ENCODE data around the gene THSD4.
"Not testable (repeated sequence)": the region's sequence is repeated elsewhere in the genome, so short reads cannot be mapped to it uniquely, and the experiment has no call there.

The THSD4 gene

DNA sequence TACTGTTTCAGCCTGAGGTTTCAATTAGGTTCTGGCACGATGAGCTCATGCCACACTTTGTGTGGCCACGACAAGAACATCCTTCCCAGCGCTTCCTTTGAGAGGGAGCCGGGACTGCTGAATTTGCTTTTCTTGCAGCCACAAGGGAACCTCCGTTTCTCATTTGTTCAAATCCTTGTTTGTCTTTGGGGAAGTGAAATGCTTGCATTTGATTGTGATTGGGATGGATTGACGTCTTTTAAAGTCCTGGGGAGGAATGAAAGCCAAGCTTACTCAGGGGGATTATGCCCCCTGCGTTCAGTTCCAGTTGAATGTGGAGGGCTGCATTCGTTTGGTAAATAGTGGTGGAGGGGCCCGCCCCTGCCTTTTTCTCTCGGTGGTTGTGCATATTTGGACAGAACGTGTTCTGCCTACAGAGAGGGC, 277.6 kb downstream of the THSD4 start:
- TF ChIP-seq, protein P1, sequence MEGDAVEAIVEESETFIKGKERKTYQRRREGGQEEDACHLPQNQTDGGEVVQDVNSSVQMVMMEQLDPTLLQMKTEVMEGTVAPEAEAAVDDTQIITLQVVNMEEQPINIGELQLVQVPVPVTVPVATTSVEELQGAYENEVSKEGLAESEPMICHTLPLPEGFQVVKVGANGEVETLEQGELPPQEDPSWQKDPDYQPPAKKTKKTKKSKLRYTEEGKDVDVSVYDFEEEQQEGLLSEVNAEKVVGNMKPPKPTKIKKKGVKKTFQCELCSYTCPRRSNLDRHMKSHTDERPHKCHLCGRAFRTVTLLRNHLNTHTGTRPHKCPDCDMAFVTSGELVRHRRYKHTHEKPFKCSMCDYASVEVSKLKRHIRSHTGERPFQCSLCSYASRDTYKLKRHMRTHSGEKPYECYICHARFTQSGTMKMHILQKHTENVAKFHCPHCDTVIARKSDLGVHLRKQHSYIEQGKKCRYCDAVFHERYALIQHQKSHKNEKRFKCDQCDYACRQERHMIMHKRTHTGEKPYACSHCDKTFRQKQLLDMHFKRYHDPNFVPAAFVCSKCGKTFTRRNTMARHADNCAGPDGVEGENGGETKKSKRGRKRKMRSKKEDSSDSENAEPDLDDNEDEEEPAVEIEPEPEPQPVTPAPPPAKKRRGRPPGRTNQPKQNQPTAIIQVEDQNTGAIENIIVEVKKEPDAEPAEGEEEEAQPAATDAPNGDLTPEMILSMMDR (IDR thresholded peaks at IDR 0.05; ENCODE audit: control insufficient read depth, extremely low read depth, insufficient read depth) = no peak
- H3K4me3 ChIP-seq (ENCODE audit: low read depth, low read length) = no peak overlapping the region
- no peak for DNase-seq (ENCODE audit: low read depth)

DNA sequence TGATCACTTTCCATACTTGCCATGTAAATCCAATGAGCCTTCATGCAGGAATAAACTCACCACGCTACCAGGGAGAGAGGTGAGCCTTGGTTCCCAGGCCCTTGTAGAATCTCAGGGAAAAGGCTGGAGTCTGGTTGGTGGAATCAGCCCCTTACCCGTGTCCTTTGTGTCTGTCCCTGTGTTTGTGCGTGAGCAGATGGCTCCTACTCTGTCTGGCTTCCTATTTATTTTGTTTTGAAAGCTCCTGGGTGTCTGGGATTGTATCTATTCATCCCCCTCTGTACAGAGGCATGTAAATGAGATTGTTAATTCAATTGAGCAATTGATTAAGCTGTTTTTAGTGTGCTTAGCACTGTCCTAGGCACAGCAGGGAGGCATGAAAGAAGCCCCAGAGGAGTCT, 278.1 kb downstream of the THSD4 start:
- no peak for DNase-seq (ENCODE audit: low read depth)
- TF ChIP-seq, protein P1 (IDR thresholded peaks at IDR 0.05; ENCODE audit: control insufficient read depth, extremely low read depth, insufficient read depth) = no peak
- no peak overlapping the region for H3K4me3 ChIP-seq (ENCODE audit: low read depth, low read length)

DNA sequence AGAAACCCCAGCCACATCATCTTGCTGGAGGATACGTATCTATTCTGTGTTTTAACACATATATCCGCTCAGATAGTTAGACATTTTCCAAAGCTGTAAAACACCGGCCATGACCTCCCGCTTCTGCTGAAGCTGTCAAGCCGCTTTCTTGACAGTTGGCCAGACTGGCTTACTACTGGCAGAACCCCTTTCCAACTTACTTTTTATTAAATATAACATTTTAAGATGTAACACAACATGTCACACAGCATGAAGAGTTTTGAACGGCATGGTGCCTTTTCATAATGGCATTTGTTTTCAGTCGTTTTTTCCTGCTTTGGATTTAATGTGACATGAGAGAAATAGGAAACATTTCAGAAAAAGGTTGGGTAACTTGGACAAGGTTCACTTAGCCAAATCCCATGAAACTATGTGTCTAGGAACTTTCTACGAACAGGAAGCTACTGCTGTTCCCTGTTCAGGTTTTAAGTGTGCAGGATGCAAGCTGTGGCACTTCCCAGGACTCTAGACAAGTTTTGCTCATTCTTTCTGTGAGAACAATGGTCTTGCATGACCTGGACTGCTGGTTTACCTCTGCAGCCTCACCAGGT, 281.4 kb downstream of the THSD4 start:
- TF ChIP-seq, protein P1 (IDR thresholded peaks at IDR 0.05; ENCODE audit: control insufficient read depth, extremely low read depth, insufficient read depth) = no peak
- H3K4me3 ChIP-seq (ENCODE audit: low read depth, low read length) = no peak overlapping the region
- no peak for DNase-seq (ENCODE audit: low read depth)

- TF ChIP-seq, protein P1 (IDR thresholded peaks at IDR 0.05; ENCODE audit: control insufficient read depth, extremely low read depth, insufficient read depth) = no peak
- DNase-seq (ENCODE audit: low read depth) = no peak
- H3K4me3 ChIP-seq (ENCODE audit: low read depth, low read length) = no peak overlapping the region
These were observed 282.1 kb downstream of the THSD4 start for GRCh38 chr15:71397377-71397776.

- TF ChIP-seq, protein P1 (IDR thresholded peaks at IDR 0.05; ENCODE audit: control insufficient read depth, extremely low read depth, insufficient read depth) = no peak
- no peak overlapping the region for H3K4me3 ChIP-seq (ENCODE audit: low read depth, low read length)
- DNase-seq (ENCODE audit: low read depth) = no peak
These were observed 285.0 kb downstream of the THSD4 start for GRCh38 chr15:71400294-71400693.

DNA sequence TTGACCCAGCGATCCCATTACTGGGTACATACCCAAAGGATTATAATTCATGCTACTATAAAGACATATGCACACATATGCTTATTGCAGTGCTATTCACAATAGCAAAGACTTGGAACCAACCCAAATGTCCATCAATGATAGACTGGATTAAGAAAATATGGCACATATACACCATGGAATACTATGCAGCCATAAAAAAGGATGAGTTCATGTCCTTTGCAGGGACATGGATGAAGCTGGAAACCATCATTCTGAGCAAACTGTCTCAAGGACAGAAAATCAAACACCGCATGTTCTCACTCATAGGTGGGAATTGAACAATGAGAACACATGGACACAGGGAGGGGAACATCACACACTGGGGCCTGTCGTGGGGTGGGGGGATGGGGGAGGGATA, 286.5 kb downstream of the THSD4 start:
- not testable (repeated sequence) for H3K4me3 ChIP-seq (ENCODE audit: low read depth, low read length); DNase-seq (ENCODE audit: low read depth)

- TF ChIP-seq, protein P1 (IDR thresholded peaks at IDR 0.05; ENCODE audit: control insufficient read depth, extremely low read depth, insufficient read depth) = no peak
- no peak for DNase-seq (ENCODE audit: low read depth)
- H3K4me3 ChIP-seq (ENCODE audit: low read depth, low read length) = no peak overlapping the region
These were observed 294.3 kb downstream of the THSD4 start for GRCh38 chr15:71409541-71409940.
